Stimulated activated CD4-positive, alpha-beta T cell treated with anti-CD3 and anti-CD28 coated beads, Interleukin-15, amount 100 ng/mL, for 24 hours (primary cell): ENCODE results near the gene RETREG1.

ENCODE experiments used
- DNase-seq: peaks from one replicate; pipeline ENCODE4 v3.0.0-alpha.2; 2020

Gene RETREG1

DNA sequence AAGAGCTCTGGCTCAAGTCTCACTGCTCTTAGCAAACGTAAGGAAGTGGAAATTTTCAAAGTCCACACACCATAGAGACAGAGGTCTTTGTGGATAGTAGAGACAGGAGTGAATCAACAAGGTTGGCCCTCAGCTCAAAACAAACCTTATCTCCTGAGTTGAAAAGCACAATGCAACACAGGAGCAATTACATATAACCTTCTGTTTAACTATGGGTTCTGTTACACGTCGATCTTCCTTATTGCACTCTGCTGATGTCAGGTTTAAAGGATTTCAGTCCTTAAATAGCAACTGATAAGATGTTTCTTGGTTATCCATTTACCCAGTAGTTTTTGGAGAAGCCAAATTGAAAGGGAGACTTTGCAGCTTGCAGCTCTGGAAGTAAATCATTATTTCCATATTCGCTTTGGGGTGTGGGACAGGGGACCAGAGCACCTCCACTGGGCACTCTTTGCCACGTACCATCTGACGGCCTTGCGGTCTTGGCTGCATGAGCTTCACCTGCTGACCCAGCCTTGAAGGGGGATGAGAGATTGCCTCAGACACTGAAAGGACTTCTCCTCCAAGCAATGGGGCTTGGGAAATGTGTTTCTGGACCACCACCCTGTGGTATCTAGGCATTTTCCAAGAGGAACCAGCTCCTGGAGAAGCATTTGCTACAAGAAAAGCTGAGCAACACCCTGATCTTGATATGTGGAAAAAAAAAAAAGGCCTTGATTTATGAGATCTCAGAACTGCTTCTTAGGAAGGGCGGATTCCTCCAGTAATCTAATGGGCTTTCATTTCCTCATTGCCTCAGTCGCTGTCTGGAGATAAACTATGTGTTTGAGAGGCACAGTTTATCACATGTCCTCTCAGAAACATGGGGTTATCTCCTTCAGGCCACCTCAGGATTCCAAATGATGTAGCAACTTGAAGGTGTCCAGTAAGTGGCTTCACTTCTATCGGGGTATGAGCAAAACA, 95.0 kb downstream of the RETREG1 start:
- DNase-seq: no peak

DNA sequence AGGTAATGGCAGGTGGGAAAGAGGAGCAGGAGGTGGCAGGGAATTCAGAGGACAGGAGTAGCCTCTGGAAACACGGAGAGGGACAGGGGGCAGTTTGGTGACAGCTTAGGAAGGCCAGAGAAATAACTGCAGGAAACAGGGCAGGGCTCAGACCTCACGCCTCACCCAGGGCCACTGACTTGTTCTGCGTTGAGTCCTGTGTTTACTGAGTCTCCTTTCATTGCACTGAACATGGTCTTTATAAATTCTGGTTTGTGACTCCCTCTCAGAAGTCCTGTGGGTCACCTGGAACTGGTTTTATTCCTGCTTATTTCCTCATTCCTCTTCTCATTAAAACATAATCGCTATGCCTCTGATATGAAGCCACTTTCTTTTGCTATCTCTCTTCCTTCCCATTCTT, 96.0 kb downstream of the RETREG1 start:
- no peak for DNase-seq

DNA sequence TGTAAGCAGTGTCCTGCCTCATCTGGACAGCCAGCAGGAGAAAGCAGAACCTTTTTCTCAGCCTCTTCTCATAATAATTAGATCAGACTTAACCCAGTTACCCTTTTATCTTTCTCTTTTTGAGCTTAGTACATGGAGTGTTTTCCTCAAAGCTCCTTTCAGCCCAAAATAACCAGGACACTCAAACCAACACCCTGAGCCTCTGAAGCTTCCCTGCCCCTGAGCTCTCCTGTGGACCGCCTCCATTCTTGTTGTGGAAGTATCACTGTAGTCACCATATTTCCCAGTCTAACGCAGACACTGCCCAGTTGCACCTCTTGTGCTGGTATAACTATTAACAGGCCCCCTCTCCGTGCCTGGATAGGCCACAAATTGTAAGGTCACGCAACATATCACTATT, 97.4 kb downstream of the RETREG1 start:
- no peak for DNase-seq

DNA sequence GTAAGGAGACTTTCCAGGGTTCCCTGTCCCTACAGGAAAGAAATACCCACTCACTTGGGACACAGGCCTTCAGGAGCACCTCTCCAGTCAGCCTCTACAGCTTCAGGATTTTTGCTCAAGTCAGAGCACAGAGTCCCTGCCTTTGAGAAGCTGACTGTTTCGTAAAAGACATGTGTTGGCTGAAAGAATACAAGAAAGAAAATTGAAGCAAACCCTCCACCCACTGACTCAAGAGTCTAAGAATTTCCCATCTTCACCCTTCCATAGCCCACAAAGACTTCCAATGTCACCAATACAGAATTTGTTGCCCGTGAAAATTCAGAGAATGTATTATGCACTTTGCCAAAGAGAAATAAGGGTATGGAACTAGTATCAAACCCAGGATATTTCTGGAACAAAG, 98.2 kb downstream of the RETREG1 start:
- no peak for DNase-seq

DNA sequence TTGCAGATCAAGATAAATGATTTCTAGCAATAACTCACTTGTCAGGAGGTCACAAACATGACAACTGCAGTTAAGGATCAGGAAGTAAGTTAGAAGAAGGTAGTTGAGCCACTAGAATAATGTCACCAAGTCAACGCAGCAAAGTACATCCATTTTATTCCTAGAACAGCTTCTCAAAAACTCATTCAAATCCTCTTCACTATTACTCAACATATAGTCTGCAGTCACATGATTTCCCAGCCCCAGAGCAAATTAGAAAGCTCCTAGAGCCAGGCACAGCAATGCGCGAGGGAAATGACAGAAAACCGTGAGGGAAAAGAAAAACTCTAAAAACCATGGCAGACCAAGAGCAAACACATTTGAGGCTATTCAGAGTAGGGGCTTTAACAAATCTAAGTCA, 101.3 kb downstream of the RETREG1 start:
- no peak for DNase-seq

DNA sequence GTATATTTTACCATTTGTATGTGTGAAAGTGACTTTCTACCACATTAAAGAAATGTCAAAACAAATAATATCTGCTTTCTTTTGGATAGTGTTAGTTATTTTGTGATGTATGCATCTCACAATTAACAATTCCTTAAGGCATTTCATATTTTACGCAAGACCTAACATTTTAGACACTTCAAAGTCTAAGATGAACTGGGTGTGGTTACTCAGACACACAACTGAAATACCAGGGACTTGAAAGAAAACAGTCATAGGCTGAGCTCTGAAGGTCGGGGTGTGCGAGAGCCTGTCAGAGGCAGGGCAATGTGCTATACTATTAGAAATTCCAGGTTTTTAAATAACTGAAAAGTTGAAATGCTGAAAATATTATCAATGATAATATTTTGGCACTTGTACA, 106.7 kb downstream of the RETREG1 start:
- DNase-seq: no peak

DNA sequence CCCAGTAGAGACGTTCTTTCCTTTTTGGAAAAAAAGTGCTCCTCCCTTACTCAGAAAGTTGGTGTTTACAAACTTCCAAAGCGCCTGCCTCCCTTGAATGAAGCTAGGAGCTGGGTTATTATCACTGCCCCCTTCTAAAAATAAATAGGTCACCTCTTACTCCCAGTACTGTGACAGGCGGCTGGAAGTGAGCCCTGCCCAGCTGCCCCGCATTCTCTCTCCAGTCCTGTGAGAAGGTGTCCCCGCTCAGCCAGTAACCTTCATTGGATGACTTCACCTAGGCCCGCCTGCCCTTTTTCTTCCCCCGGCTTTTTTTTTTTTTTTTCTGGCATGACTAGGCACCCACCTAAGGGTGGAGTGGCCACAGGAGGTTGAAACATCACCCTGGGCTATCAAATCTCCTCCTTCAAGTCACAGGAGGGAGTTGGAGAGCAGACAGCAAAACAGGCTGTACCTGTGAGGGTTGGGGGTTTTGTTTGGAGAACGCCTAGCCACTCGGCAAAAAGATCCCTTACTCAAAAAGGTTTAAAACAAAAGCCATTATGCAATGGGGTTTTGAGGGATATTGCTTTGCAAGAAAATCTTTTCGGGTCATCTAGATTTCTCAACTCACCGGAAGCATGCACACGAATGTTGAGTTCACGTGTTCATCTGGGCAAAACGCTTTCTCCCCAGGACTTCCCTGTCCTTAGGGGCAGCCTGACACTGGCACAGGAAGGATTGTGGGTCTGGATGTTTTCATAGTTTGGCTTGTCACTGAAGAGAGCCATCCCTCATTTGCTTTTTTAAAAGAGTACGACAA, 107.9 kb downstream of the RETREG1 start:
- DNase-seq: no peak

DNA sequence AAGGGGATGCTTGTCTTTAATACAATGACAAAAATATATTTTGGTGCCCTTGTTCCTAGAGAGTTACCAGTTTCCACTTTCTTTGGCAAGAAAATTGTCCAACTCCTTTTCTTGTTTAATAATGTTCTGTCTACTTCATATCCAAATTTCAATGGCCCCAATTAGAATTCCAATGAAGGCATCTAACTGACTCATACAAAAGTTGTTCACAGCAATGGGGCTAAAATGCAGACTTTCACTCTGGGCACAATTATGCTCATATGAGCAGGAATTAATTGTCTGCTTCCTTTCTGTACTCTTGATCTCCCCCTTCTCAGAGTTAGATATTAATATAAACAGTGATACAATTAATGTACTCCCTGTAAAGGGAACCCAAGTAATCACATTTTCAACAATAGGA, 109.1 kb downstream of the RETREG1 start:
- DNase-seq: no peak

DNA sequence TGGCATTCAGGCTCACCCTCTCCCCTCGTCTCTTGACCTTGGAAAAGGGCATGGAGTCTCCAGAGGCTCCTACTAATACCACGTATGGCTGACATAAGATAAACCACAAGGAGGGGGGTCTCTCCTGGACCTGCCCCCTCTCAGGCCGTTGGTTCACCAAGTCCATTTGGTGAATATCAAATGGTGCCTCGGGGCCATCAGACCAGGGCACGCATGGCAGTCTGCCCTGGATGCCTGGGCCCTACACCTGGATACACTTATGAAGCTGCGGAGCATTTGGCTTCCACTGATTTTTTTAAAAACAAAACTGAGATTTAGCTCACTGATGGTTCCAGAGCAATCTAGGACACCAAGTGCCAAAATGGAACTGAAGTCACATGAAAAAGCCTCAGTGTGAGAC, 110.9 kb downstream of the RETREG1 start:
- DNase-seq: no peak

DNA sequence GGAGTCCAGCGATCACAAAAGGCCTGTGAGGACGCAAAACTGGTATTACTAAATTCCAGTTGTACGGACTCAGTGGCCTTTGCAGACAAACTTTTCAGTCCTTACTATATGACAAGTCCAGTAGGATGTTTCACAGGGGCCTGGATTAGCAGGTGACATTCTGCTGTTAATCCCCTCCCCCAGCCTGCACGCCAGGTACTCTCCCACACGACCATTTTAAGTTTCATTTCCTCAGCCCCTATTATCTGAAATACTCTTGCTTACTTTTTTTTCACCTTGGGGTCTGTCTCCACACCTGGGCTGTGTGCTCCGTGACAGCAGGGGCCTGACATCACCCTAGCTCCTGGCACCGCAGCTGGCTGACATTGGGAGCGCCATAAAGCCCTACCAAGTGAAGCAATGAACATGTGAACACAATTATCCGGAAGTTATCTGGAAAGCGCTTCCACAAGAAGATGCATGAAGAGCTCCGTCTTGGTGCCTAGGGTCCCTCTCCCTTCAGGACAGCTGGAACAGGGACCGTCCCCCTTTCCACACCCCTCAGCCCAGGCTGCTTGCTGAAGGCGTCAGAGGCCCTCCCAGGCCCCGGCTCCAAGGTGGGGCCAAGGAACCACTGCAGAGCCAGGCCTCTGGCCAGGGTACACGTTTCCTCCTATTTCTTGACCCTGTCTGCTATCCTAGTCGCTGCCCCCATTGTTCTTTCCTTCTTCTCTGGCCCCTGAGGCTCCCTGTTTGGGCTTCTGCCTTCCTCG, 111.5 kb downstream of the RETREG1 start:
- no peak for DNase-seq

DNA sequence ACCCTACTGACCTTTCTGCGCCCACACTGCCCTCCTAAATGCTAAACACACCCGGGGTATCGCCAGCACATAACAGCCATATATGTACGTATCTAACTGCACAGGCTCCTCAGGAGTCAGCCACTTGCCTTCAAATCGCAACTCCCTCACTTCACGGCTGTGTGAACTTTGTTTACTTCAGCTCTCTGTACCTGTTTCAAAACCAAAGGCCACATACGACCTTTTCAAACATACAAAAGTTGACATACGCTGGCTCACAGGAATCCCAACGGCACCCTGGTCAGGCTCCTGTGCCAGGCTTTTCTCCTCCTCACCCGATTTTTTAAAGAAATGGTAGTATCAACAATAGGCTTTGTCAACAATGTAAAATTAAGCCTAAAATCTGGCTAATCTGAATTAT, 112.2 kb downstream of the RETREG1 start:
- no peak for DNase-seq

DNA sequence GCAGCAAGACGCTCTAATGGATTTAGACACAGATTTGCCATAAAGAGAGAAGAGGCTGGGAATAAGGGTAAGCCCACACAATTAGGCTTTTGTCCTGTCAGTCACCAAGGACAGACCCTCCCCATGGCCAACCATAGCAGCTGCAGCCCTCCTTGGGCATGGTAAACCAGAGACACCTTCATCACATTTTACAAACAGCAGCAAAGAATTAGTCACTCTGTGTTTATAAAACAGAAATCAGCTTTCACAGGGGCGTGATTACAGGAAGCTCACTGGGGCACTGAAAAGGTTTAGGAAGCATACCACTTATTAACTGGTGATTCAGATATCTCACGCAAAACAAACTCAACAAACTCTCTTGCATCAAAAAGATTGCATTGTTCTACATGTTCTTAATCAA, 113.9 kb downstream of the RETREG1 start:
- no peak for DNase-seq

DNA sequence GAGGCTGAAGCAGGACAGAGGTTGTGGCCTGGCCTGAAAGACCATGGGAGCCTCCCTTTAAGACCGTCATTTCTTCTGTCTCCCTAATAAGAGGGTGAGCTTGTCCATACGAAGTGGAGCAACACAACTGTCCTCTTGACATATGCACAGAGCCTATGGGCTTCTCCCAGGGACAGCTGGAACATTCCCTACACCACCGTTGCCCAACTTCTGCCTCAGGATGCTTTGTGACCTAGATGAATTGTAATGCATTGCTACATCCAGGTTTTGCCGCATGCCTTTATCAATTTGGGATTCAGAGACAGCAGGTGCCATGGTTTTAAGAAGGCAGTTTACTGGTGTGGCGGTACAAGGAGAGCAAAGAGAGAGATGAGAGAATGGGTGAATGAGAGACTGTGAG, 116.8 kb downstream of the RETREG1 start:
- no peak for DNase-seq

DNA sequence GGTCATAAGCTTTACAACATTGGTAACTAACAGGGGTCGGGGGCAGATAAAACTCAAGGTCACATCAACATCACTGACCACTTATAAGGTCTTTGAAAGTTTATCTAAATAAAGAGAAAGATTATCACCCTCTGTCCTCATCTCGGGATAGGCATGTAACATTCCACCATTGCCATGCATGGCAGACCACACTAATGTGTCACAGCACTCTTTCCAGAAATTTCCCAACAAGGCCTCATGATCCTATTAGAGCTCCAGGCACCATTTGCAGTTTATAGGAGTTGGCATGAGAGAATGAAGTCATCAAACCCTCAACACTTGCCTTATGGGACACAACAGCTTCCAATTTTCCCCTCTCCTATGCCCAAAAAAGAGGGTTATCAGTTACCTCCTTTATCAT, 119.3 kb downstream of the RETREG1 start:
- DNase-seq: no peak

DNA sequence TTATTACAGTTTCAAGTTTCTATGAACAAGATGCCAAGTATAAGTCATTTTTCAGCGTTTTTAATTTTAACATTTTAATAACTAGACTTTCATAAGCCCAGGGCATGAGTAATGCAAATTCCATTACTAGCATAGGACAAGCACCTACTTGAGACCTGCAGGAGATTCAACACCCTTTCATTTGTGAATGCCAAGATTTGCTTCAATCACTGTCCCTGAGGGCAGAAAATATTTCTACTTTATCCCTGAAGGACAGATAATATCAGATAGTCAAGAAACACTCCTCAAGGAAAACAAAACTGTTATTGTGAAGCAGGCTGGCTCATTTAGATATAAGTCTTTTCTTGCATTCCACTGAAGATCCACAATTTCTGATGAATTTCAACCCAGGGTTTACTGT, 123.5 kb downstream of the RETREG1 start:
- DNase-seq: no peak

DNA sequence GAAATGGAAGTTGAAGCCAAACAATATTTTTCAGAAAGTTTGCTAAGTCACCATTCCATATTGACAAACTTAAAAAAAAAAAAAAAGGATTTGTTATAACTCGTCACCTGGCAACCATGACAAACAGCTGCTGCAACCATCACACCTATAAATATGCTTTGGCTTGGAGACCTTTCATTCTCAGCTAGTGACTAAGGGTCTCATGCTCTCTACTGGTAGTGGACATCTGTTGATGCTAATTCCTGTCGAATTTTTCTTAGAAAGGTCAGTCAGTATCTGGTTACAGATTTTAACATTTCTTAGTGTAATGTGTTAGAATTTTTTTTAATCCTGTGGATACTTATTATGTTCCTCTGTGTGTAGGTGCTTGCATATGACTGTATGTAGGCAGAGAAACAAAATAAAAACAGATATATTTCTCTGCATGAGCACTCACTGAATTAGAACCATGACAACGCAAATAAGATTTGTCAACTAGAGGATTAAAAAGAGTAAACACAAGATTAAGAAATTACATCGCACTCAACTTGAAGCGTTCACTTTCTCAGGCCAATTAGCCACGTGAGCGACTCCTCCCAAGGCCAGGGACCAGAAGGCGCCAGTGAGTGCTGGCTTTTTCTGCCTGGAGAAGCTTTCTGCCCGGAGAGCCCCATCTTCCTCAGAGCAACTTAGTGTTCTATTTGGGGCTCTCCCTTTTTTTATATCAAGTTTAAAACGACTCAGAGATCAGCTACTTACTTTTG, 124.2 kb downstream of the RETREG1 start:
- no peak for DNase-seq

DNA sequence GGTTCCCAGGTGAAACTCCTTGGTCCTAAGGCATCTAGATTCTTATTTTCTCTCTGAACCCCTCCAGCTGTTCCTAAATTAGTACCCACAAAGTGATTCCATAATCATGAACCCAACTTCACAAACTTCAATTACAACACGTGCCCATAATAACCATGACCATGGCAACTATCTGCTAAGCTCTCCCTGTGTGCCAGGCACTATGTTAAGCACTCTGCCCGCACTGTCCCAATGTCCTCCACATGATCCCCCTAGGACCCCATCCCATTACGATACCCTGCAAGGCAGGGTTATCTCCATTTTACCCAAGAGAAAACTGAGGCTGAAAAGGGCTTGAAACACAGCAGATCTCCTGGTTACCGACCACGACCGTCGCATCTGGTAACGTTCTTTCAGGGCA, 125.9 kb downstream of the RETREG1 start:
- DNase-seq: no peak

DNA sequence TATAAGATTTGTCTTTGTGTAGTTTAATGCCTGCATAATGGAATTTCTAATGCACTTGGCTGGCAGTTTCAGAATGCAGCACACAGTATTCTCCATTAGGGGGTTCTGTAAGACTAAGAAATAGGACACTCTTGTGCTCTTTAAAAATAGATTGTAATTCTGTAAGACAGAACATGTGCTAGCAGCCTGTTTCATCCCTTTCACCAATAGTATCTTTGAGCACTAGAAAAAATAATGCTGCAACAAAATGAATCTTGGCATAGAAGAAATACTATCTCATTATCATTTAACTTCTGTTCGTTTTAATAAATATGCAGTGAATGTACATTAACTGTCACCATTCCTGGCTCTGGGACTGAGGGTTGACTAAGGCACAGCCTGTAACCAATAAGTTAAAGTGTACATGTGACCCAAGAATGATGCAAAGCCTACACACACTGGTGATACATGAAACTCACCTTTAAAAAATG, 127.4 kb downstream of the RETREG1 start:
- no peak for DNase-seq

DNA sequence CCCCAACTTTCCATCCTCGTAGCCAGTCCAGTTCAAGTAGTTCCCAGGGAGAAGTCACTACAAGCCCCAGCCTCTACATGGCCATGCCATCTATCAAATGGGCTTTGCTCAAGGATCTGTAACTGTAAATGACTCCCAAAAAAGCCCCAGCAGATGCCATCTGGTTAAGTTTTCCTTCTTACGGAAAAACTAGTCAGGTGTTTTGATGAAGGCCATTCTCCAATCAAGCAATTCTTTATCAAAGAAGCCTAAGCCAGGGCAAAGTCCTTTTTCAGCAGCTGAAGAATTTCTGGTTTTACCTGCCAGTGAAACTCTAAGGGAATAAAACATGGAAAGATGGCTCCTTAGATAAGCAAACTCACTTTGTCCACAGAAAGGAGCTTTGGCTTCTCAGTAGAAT, 129.3 kb downstream of the RETREG1 start:
- DNase-seq: no peak

DNA sequence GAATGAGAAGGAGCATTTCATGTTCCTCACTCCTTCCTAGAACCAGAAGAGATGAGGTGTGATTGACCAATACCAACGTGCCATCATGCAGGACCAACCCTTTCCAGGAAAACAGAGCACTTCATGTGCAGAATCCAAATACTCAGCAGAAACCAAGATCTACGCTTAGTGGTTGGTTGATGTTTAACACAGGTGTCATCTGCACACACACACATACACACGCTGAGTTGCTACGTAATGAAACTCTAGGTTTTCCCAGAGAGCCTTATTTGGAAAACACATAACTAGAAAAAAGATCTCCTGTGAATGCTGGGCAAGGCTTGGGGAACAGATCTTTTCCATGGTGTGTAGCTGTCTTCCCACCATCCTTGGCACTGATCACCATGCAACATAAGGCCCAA, 130.1 kb downstream of the RETREG1 start:
- DNase-seq: no peak

DNA sequence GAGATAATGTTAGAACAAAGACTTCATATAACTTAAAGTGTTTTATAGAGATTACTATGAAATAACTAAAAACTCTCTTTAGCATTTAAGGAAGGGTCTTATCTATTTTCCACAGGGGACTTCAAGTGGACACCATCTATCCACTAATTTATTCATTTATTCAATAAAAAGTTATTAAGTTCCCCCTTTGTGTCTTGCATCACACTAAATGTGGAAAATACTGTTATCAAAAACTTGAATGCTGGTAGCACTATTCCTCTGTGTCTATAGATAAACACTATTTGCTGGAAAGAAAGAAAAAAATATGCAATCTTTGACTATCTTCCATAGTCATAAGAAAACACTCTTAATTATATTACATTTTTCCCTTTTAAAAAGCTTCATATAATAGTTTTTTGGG, 131.1 kb downstream of the RETREG1 start:
- no peak for DNase-seq

DNA sequence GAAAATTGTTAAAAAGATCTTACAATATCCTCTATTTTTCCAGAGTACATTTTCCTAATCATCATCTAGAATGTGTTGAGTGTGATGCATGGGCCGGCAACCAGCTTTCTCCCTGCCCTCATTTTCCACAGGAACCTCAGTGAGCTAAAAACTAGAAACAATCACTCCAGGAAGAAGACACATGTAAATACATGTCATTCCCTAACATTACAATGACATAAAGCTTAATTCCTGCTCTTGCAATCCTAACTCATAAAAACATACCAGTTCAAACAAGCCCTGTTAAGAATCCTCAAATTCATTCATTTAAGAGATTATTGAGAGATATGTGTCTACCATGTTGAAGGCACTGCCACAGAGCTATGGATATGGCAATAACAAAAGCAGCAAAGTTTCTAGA, 132.7 kb downstream of the RETREG1 start:
- DNase-seq: no peak

DNA sequence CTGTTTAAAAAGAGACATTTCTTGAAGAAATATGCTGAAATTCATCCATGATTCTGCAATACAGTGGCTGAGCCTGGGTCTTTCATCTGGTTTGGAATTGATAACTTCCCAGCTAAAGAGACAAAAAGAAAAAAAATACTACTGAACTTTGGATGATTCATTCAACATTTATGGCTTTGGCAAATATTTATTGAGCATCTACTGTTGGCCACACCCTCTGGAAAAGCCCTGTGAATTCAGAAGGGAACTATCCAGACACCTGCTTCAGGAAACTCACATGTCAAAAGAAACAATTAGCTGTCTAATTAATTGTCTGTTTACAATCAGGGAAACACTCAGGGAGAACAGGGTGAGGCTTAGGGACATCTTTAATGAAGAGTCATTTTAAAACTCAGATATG, 133.4 kb downstream of the RETREG1 start:
- DNase-seq: no peak
